NCI-H526 treated with DMSO at 0.1 percent for 48 hours (cell line): ENCODE measurements around the gene EHD3.

Experiments used
- DNase-seq: peaks from one replicate; lab custom pipeline; 2025; lab: John Stamatoyannopoulos, UW

EHD3 gene

GRCh38 chr2:31213601-31214443 lies 20.1 kb upstream of the EHD3 start:
- DNase-seq, result no peak

- no peak for DNase-seq
These were observed 19.5 kb upstream of the EHD3 start for GRCh38 chr2:31214444-31214915.

DNA sequence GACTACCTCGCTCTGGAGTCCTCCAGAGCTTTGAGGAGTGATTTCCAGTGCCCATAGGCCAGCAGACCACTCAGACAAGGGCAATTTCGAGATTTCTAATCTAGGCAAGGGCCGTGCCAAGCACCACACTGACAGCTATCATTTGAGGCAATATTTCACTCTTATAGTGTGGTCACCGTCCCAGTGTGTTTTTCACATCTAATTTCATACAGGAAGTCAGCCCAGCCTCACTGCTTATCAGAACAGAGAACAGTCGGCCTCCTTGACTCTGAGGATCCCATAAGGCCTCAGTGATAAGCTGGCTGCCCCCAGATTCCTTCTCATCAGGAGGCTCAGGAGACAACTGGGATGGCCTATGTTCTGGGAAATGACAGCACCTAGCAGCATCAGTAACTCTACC lies 17.2 kb upstream of the EHD3 start:
- DNase-seq, result no peak

DNA sequence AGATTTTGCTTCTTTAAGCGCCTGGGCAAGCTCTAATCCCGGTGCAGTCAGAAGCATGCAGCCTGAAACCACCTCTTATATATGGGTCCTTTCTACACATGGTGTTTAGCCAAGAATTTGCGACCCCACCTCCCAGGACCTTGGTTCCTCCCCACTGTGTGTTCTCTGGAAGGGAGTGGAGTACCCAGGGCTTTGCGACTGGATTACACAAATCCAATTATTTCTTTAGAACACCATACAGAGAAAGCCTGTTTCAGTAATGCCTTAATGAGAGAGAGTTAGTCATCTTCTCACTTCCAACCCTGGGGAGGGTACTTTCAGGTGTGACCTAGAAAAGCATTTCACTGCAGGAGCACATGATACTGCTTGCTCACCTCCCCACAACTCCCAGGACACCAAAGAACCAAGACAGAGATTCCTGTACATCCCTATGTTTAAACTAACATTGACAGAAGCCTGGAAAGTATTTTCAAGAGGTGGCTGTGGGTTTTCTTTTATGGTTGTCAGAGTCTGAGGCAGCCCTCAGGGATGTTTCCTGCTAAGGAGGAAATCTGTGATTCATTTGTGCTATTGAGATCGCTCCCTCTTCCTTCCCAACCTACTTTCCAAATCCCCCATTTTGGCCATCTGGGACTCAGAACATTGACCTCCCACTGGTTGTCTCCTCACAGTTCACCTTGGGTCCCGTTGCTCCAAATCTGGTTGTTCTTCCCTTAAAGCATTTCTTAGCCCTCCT lies 16.3 kb upstream of the EHD3 start, which contains the start of gene CAPN14:
Gene CAPN14, minus strand, starts transcription at position 51 of the 736 bp plus-strand sequence. CDS start 12,068 bp downstream, outside the sequence.
- DNase-seq, result no peak

- DNase-seq, result no peak
These were observed 14.6 kb upstream of the EHD3 start for GRCh38 chr2:31219131-31219969.

DNA sequence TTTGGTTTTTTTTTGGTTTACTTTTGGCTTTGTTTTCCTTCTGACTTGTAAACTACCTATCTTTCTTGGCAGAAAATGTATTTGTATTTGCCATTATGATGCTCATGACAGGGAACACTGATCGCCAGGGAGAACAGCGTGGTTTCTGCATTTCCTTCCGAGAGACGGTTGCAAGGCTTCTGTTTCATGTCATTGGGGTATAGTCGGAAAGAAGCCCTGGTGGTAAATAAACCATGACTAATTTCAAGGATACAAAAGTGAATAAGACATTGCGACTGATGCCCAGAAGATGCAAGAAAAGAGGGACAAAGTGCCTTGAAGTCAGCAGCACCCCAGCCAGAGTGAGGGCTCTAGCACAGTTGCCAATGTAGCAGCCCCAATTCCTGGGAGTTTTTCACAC lies 12.4 kb upstream of the EHD3 start:
- no peak for DNase-seq

GRCh38 chr2:31222071-31222470 lies 11.9 kb upstream of the EHD3 start:
- no peak for DNase-seq

DNA sequence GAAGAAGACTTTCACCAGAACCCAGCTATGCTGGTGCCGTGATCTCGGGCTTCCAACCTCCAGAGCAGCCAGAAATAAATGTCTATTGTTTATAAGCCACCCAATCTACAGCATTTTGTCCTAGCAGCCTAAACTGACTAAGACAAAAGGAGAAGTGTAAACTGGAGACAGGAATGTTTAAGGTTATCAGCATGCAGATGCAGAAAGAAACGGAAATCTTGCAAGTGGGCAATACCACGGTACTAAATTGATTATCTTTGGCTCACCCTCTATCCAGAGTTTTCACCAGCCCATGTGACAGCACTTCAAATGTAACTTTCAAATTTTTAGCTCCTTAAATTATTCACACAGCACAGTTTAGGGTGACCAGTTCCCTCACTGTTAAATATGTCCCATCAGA lies 10.9 kb upstream of the EHD3 start:
- DNase-seq, result no peak

DNA sequence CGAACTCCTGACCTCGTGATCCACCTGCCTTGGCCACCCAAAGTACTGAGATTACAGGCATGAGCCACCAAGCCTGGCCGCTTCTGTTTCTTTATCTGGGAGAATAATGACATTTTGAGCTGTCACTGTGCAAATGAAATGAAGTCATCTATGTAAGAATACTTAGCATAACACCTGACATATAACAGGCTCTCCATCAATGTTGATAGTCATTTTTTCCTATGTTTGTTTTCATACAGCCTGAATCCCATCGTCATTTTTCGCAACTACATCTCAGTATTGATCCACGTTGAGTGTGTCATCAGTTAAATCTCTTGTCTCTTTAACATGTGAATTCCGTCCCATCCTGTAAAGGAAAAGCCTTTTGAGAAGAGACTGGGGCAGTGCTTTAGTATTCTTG lies 10.2 kb upstream of the EHD3 start:
- DNase-seq, result no peak

DNA sequence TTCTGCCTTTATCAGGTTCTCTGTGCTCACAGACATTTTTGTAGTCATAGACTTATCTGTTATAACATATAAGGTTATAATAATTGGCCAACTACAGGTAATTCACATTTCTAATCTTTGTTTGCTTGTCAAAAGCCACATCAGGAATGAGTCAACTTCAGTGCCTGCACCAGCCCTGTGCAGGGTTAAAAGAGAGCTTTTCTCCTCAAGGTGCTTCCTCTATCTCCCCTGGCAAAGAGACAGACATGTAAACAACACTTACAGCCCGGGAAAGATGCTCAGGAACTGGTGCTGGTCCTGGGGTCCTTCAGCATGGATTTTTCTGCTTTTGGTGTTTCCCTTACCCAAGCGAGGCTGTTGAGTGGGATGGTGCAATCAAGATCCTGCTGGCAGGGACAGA lies 7.7 kb upstream of the EHD3 start:
- no peak for DNase-seq

- DNase-seq, result no peak
These were observed 6.8 kb upstream of the EHD3 start for GRCh38 chr2:31227110-31227509.

- no peak for DNase-seq
These were observed 6.2 kb upstream of the EHD3 start for GRCh38 chr2:31227711-31228125.

DNA sequence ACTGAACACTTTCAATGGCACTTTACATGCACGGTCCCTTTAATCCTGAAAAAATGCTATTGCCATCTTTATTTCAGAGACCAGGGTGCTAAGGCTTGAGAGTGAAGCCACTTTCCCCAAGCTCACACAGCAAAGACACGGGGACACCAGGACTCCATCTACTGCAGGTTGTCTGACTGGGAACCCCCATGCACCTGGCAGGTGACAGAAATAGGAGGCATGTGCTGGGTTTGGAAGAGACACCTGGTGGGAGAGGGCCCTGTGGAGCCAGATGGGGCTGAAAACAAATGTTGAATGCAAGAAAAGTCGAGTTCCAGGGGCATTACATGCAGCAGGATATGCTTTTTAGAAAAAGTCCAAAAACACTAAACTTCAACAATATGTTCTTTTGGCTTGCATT lies 5.2 kb upstream of the EHD3 start:
- DNase-seq, result no peak

DNA sequence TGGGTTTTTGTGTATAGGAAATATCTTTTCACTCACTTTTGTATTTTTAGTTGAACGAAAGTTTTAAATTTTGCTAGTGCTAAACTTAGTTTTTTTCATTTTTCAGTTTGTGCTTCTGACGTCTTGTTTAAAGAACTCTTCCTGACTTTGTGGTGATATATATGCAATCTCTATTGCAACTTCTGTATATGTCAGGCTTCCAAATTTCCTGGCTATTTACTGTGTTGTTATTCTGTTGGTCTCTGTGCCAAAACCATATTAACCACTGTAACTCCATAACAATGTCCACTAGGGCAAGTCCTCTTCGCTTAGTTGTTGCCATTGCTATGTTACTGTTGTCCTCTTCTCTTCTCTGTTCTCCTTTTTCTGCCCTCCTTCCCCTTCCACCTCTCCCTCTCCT lies 3.2 kb upstream of the EHD3 start:
- DNase-seq, result no peak

DNA sequence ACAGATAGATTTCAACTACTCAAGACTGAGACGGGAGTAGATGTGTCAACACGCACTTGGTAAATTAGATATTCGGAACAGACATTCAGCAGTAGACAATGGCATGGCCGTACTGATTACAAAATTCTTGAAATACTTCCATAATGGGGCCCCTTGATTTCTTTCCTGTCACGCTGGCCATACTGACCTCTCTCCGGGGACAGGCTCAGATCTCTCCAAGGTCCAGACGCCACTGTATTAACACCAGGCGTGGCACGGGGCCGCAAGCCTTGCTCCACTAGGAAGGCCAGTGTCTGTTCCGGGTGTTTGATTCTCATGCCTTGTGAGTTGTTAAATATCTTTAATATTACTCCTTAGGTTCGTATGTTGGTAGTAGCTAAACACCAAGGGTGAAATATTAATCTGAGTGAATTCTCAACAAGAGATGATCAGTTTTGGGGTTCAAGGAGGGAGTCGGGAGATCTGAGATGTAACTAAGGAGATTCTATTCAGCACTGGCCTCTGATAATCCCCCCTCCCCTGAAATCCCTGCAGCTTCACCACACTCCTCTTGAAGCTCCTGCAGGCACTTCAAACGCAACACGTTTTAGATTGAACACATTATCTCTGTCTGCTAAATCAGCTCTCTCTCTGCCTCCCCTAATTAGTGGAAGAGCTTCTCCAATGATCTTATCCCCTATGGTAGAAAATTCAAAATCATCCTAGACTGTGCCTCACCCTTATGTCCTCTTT lies 2.2 kb upstream of the EHD3 start:
- no peak for DNase-seq

GRCh38 chr2:31232586-31232985 lies 1.4 kb upstream of the EHD3 start:
- DNase-seq, result no peak

GRCh38 chr2:31233231-31233630 lies 721 bp upstream of the EHD3 start:
- no peak for DNase-seq

GRCh38 chr2:31234683-31235503 lies 941 bp downstream of the EHD3 start:
- no peak for DNase-seq

DNA sequence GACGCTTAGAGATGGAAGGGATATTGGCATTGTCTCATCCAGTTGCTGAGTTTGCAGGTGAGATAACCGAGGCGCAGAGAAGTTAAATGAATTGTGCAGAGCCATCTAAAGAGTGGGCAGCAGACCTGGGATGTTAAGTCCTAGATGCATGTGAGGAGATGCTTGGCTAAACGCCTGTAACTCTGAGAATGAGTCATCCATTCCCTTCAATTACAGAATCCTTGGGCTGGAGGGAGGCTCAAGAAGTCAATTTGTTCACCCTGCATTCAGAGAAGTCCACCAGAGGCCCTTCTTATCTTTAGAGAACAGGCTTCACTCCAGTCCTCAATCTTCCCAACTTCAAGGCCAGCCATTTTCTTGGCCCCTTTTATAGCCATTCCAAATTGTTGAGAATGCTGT lies 1.6 kb downstream of the EHD3 start:
- no peak for DNase-seq

DNA sequence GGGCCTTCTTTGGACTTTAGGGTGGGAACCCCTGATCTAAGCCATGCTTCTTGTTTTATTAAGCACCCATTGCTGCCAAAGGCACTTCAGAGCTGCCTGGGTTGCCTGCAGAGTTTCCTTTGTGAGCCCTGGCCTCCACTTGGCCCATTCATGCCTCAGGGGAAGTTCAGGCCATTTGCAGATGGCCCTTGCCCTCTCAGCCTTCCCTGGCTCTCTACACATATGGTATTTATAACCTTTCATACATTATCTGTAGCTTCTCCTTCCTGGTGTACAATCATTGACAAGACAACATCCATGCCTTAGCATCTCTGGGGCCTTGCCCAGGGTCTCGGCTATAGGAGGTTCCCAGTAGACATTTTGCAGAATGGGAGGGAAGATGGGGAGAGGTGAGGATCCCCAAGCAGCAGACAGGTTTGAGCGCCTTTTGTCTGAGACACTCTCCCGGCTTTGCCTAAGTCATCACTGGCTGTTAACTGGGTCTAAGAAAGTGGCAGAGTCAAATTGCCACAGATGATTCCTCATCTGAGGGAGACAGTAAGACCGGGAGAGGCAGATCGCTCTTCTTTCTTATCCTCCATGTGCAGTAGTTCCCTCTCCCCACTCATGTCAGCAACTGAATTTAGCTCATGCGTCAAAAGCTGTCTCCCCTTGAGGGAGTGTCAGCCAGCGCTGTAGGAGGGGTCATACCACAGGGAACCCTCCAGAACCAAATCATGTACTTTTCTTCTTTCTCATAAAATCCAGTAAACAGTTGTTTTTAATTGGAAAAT lies 2.7 kb downstream of the EHD3 start:
- no peak for DNase-seq
